Measurements from ENCODE around the gene RAI1.

DNA sequence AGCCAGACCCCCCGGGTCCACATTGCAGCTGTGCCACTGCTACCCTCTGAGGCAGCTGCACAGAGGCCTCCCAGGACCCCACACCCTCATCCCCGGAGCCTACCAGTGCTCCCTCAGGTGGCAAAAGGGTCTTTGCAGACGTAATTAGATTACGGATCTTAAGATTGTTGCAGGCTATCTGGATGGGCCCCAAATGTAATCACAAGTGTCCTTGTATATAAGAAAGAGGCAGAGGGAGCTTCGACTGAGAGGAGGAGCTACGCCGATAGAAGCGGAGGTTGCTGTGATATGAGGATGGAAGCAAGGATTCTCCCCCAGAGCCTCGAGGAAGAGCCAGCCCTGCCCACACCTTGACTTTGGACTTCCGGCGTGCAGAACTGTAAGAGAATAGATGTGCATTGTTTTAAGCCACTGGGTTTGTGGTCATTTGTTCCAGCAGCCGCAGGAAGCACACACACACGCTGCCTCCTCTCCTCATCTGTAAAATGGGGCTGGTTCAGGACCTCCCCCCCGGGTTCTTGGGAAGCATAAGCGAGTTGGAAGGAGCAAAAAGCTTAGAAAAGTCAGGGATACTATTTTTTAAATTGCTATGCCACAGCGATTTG lies 10.5 kb upstream of the RAI1 start:
- no peak for TF ChIP-seq POLR2AphosphoS5 (IDR thresholded peaks at IDR 0.05; ENCODE audit: low read depth, low read length)
- no peak for TF ChIP-seq POLR2A (IDR thresholded peaks at IDR 0.05; ENCODE audit: low read depth, low read length)
